HG02970 (cell line): ENCODE measurements around the gene ZNF556.
"Not testable (repeated sequence)": the region's sequence is repeated elsewhere in the genome, so short reads cannot be mapped to it uniquely, and the experiment has no call there.

Source experiments
- ATAC-seq: cut with Tn5 transposase; IDR thresholded peaks from one replicate; pipeline ENCODE4 v1.9.1; 2021; ENCODE audit warnings: mild to moderate bottlenecking, moderate library complexity, moderate number of reproducible peaks; ENCODE audit not compliant: unreplicated experiment, low FRiP score

ZNF556 gene

DNA sequence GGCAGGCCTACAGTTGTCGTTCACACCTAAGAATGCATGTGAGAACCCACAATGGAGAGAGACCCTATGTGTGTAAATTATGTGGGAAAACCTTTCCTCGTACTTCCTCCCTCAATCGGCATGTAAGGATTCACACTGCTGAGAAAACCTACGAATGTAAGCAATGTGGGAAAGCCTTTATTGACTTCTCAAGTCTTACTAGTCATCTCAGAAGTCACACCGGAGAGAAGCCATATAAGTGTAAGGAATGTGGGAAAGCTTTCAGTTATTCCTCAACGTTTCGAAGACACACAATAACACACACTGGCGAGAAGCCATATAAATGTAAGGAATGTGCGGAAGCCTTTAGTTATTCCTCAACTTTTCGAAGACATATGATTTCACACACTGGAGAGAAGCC, 14.5 kb upstream of the ZNF556 start:
- ATAC-seq, result no peak

DNA sequence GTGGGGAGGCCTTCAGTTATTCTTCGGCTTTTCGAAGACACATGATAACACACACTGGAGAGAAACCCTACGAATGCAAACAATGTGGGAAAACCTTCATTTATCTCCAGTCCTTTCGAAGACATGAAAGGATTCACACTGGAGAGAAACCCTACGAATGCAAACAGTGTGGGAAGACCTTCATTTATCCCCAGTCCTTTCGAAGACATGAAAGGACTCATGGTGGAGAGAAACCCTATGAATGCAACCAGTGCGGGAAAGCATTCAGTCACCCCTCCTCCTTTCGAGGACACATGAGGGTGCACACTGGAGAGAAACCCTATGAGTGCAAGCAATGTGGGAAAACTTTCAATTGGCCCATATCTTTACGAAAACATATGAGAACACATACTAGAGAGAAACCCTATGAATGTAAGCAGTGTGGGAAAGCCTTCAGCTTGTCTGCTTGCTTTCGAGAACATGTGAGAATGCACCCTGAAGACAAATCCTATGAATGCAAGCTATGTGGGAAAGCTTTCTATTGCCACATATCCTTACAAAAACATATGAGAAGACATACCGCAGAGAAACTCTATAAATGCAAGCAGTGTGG, 14.0 kb upstream of the ZNF556 start:
- no peak for ATAC-seq

DNA sequence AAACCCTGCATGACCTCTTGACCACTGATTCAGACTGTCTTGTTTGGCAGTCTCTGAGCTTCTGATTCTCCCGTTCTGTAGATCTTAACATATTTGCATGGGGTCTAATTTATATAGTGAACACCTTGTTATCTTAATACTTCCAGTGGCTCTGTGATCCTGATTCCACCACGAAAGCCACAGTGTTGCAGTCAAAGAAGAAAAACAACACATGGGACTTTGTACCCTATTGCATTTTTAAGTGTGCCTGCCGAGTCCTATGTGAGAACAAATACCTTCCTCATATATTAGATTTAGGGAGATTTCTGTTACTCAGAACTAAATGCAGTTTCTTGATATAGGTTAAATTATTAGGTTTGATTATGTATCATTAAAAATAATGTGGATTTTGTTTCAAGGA, 12.3 kb upstream of the ZNF556 start:
- no peak for ATAC-seq

DNA sequence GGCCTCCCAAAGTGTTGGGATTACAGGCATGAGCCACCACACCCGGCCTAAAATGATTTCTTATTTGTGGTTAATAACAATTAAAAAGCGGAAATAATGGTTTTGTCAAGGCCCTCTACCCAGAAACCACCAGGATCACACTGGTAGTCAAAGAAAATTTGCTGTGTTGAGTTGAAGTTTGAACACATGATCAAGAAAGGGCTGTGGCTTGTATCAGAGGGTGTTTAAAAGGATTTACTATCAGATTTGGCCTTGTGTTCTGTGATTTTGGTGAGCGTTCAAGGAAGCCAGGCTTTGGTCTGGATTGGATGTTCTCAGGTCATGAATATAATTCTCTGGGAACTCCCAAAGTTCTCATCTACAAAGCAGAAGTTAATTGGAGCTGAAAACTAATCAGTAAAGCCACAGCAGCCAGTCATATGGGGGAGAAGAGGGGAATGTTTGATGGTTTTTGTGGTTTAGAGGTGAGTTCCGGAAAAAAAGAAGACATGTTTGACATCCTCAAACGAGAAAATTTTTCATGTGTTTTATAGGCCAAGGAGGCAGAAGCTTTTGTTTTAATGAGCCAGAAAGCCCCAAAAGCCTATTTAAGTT, 10.6 kb upstream of the ZNF556 start:
- ATAC-seq, result no peak

DNA sequence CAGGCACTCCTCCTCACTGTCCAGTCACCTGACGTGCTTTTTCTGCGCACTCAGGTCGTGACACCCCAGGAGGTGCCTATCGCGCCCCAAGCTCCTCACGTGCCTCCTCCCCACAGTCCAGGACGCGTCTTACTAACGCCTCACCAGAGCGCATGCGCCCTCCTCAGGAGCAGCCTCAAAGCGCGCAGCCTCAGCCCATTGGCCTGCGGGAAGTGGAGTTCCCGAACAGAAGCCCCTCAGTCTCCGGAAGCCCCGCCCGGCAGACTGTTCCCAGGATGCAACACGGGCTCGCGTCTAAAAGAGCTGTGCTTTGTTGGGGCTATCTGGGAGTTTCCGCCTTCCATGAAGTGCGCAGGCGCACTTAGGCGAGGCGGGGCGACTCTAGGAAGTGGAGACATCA, 8.3 kb upstream of the ZNF556 start:
- ATAC-seq, result no peak

DNA sequence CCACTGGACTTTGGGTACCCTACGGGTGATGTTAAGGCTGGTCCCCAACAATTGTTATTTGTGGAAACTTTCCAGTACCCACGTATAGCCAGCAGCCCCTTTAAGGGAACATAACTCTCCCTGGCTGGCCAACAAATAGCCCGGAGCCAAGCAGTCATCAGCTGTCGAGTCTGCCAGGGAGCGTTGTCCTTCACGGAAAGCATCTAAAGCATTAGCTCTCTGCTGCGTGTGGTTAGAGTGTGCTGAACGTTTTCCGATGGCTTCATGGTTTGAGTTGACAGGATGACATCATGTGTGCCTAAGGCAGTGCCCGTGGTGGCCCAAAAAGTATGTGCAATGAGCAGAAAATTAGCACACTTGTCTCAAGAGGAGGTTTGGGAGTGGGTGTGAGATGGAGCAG, 3.3 kb upstream of the ZNF556 start:
- no peak for ATAC-seq

DNA sequence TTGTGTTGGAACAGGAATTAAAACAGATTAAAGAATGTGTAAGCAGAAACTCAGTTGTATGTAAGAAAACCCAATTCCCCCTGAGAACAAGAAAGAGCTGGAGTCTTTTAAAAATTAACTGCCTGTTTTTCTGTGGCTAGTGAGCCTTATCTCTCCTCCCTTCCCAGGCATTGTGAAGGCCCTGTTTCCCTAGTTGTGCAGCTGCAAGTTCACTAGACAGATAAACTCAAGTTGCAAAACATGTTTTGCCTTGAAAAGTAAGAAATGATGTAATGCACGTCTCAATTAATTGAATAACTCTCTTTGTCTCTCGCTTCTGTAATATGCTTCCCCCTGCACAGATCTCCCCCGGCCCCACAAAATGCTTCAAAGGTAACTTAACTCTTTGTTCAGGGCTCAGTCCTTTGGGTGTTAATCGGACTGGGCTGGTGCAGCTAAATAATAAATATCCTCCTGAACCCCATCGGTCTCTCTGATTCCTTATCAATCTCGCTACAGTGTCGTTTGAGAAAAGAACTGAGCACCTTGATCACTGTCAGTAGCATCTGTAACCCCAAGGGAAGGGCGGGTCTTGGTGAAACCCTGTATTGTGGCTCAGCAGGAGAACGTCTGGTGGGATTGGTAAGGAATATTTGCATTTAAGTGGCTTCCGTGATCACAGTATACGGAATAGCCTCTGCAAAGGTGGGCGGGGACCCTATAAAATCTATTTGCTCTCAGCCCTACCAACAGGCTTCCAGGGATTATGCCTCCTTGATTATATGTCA, 1.6 kb upstream of the ZNF556 start:
- no peak for ATAC-seq

DNA sequence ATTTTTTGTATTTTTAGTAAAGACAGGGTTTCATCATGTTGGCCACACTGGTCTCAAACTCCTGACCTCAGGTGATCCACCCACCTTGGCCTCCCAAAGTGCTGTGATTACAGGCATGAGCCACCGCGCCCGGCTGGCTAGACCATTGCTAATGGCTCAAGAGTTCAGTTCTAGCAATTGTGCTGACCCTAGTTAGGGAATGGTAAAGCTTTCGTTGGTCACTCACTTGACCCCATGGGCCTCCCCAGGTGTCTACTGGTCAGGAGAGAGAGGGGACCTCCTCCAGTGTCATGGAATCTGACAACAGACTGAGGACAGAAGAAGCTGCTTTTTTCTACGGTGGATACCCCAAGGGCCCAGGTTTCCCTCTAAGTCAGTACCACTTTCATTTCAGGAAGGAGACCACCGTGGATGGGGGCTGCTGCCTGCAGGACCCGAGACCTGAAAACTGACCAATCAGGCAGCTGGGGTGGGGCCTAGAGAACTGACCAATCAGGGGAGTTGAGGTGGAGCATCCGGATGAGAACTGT, 575 bp upstream of the ZNF556 start:
- ATAC-seq, result no peak

DNA sequence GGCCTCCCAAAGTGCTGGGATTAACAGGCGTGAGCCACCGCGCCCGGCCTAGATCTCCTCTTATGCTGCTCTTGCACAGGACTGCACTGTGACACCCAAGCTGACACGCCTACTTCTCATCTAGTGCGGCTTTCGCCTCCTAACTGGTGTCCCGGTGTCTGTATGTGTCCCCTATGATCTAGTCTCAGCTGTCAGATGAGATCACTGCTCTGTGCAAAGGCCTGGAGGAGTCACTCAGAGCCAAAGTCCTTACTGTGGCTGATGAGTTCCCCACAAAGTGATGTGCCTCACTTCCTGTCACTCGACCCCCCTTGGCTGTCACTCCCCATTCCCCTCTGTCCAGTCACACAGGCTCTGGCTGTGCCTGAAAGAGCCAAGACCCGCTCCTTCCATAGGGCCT, 2.5 kb downstream of the ZNF556 start:
- no peak for ATAC-seq

DNA sequence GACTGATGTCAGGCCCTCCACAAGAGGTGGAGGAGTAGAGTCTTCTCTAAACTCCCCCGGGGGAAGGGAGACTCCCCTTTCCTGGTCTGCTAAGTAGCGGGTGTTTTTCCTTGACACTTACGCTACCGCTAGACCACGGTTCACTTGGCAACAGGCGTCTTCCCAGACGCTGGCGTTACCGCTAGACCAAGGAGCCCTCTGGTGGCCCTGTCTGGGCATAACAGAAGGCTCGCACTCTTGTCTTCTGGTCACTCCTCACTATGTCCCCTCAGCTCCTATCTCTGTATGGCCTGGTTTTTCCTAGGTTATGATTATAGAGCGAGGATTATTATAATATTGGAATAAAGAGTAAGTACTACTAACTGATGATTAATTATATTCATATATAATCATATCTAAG, 5.0 kb downstream of the ZNF556 start:
- ATAC-seq, result not testable (repeated sequence)

DNA sequence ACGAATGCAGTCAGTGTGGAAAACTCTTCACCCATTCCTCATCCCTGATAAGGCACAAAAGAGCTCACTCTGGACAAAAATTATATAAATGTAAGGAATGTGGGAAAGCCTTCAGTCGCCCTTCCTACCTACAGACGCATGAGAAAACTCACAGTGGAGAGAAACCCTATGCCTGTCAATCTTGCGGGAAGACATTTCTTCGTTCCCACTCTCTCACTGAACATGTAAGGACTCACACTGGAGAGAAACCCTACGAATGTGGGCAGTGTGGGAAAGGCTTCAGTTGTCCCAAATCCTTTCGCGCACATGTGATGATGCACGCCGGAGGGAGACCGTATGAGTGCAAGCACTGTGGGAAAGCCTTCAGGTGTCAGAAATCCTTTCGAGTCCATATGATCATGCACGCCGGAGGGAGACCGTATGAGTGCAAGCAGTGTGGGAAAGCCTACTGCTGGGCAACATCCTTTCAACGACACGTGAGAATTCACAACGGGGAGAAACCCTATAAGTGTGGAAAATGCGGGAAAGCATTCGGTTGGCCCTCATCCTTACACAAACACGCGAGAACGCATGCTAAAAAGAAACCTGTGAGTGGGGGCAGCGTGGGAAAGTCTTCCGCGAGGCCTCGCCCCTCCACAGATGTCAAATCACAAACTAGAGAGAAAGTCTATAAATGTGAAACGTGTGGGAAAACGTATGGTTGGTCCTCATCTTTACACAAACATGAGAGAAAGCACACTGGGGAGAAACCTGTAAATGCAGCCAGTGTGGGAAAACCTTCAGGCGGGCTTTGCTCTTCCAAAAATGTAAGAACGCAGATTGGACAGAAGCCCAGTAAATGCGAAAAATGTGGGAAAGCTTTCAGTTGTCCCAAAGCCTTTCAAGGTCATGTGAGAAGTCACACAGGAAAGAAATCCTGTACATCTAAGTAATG, 10.5 kb downstream of the ZNF556 start:
- no peak for ATAC-seq

DNA sequence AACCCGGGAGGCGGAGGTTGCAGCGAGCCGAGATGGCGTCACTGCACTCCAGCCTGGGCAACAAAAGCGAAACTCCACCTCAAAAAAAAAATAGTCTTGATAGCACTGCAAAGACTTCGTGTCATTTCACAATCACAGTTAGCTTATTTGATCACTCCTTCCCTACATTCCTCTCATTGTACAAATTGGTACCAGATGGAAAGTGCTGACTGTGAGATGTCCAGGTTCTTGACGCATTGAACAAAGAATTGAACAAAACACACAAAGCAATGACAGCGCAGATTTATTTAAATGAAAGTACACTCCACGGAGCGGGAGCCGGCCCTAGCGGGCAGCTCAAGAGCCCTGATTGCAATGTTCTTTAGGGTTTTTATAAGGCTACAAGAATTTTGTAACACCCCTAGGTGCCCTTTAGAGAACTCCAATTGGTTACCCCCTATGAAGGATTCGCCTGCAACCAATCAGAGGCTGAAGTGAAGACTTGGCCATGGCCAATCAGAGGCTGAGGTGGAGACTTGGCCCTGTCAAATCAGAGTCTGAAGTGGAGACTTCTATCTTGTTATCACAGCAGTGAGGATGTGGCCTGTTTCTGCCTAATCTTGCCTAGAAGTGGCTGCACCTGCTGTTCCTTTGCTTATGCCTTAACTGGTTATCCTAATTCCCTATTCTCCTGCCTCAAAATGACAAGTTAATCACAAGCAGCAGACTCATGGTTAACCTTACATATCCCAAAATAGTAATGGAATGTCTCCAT, 16.7 kb downstream of the ZNF556 start:
- ATAC-seq, result no peak

DNA sequence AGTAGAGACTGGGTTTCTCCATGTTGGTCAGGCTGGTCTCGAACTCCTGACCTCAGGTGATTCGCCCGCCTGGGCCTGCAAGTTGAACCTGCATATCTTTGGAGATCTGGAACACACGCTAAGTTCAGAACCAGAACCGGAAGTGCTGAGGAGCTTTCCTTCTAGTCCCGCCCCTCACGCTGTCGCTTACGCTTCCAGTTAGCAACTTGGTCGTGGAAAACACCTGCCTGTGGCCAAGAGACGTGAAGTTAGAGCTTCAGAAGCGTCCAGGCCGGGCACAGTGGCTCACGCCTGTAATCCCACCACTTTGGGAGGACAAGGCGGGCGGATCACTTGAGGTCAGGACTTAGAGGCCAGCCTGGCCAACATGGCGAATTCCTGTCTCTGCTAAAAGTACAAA, 18.6 kb downstream of the ZNF556 start:
- ATAC-seq, result no peak

DNA sequence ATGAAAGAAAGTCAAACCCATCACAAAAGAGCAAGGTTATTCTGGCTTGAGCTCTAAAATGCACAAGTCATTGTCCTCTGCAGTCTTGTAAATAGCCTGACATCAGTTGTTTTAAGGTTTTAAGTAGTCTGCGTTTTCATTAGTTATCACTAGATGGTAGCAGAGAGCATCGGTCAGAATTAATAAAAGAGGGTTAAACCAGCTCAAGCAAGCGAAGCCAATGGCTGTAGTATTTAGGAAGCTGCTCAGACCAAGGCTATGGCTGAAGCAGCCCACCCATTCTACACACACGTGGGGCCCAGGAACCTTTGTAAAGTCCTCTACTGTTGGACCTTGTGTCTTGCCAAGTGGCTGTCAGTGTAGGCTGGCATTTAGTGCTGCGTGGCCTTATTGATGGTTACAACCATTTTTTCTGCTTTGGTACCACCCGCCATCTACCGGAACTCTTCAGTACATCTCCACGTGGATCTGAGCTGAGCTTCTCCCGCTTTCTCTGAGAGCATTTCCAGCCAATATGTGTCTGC, 20.3 kb downstream of the ZNF556 start:
- no peak for ATAC-seq

DNA sequence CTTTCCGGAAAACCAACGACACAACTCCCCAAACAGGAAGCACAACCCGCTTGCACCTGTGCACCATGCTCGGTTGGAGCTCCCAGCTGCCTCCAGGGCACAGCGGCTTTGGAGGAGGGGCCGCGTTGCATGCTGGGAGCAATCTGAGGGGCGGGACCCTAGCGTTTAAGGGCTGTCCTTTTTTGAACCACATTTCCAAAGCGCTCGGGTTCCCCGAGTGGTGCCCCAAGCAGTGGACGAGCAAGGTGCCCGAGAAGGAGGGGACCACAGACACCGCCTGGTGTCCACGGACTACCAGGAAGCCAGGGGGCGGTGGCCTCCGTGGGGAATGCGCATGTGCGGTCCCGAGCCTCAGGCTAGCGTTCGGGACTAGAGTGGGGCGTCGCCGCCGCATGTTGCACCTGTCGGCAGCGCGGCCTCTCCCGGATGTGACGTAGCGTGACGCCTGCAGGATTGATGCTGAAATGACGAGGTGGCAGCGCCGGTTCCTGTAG, 21.6 kb downstream of the ZNF556 start:
- ATAC-seq, result no peak

DNA sequence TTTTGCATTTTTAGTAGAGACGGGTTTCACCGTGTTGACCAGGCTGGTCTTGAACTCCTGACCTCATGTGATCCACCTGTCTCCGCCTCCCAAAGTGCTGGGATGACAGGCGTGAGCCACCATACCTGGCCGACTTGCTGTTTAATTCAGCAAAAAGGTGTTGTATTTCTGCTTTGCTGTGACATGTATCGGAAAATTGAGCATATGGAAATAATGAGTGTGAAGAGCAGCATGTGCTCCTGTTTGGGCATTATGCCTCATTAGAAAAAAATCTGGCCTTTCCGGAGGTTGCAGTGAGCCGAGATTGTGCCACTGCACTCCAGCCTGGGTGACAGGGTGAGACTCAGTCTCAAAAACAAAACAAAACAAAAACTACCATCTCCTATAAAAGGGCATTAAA, 23.4 kb downstream of the ZNF556 start:
- ATAC-seq, result not testable (repeated sequence)

DNA sequence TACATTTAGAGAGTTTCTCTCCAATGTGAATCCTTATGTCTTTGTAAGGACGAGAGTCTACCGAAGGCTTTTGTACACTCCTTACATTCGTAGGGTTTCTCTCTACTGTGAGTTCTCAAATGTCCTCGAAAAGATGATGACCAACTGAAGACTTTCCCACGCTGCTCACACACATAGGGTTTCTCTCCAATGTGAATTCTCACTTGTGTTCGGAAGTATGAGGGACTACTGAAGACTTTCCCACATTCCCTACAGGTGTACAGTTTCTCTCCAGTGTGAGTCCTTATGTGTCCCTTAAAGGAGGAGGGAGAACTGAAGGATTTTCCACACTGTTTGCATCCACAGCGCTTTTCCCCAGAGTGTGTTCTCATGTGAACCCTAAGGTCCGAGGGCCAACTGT, 29.6 kb downstream of the ZNF556 start:
- ATAC-seq, result no peak

DNA sequence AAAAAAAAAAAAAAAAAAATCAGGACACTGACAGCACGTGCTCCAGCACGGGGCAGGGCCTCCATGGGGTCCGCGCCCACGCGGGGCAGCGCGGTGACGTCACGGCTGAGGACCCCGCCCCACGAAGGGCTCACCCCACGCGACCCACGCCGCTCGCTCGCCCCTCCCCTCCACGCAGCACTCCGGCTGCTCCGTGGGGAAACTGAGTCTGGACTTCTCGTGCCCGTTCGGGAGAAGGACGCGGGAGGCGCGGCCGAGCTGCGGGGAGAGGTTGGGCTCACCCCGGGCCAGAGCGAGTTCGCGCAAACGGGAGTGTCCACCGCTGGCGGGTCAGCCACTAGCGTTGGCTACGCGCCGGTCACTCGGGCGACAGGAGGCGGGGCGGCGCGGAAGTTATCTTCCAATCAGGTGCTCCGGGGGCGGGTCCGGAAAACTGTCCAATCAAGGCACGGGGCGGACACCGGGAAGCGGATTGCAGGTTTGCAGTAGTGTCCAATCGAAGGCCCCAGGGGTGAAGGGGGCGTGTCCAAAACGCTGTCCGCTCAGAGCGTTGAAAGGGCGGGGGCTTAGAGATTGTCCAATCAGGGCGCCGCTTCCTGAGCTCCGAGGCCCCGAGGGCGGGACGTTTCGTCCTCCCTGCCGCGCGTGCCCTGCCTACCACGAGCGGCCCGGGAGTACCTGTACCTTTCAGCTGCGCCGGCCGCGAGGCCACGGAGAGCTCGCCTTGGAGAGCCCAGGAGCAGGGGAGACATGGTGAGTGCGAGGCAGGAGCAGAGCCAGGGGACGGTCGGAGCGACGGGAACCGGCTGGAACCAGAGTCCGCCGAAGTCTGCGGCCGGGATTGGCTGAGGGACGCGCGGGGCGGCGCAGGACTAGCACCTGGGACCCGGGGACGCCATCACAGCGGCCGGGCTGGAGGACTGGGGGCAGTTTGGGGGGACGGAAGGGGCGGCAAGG, 33.4 kb downstream of the ZNF556 start, which contains the start of gene ZNF57:
ZNF57 (plus strand) TSS at position 633 of the 957 bp plus-strand sequence; CDS start at position 751, 118 bp downstream.
- peak; percentile 96 for ATAC-seq
